ENCODE data around the gene STRA8.

Gene STRA8

DNA sequence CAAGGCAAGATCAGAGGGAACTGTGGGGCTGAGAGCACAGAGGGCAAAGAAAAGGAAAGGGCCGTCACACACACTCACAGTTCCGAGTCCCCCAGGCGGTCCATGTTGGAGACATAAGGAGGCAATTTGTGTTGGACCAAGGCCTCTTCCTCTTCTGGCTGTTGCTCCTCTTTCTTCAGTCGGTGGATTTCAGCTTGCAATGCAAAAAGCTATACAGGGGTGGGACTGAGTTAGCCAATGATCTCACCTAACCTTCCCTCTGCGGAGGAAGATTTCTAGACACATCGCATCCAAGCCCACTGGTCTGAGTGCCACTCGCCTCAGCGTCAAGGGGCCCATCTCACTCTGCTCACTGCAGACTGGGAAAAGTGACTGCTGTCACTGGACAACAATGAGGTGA is 27.8 kb upstream of the STRA8 start:
- Mint-ChIP-seq H3K27me3 (ENCODE audit: low read depth) (no peaks in the 10 kb centered on the region), H3K36me3 (ENCODE audit: low read depth) (peaks cover 47% of the 10 kb centered on the region), H3K4me1 (peaks cover 30% of the 10 kb centered on the region), H3K9me3 (no peaks in the 10 kb centered on the region), H3K27ac (peak overlapping the region; percentile 62 to 88 (median 77)), H3K4me3 (no peak overlapping the region)
- TF ChIP-seq CTCF (IDR thresholded peaks at IDR 0.05; ENCODE audit: unreplicated experiment in 3 of 3) = no peak

- H3K27ac Mint-ChIP-seq = peak overlapping the region; percentile 87 to 98 (median 93)
- peak overlapping the region; percentile 57 to 91 (median 61) for H3K4me3 Mint-ChIP-seq
- peaks cover 3% of the 10 kb centered on the region for H3K27me3 Mint-ChIP-seq (ENCODE audit: low read depth)
- TF ChIP-seq CTCF (IDR thresholded peaks at IDR 0.05; ENCODE audit: unreplicated experiment in 3 of 3) = no peak
- H3K36me3 Mint-ChIP-seq (ENCODE audit: low read depth) = peaks cover 41% of the 10 kb centered on the region
- no peaks in the 10 kb centered on the region for H3K9me3 Mint-ChIP-seq
- H3K4me1 Mint-ChIP-seq = peaks cover 30% of the 10 kb centered on the region
These were observed 26.7 kb upstream of the STRA8 start for GRCh38 chr7:135206941-135207391.

- no peak for TF ChIP-seq CTCF (IDR thresholded peaks at IDR 0.05; ENCODE audit: unreplicated experiment in 3 of 3)
- Mint-ChIP-seq H3K9me3 (no peaks in the 10 kb centered on the region), H3K36me3 (ENCODE audit: low read depth) (peaks cover 37% of the 10 kb centered on the region), H3K4me1 (peaks cover 26% of the 10 kb centered on the region), H3K27ac (peak overlapping the region; percentile 87 to 98 (median 93)), H3K27me3 (ENCODE audit: low read depth) (peaks cover 3% of the 10 kb centered on the region), H3K4me3 (peak overlapping the region; percentile 91 to 100 (median 96))
These were observed 26.1 kb upstream of the STRA8 start for GRCh38 chr7:135207406-135208101.

DNA sequence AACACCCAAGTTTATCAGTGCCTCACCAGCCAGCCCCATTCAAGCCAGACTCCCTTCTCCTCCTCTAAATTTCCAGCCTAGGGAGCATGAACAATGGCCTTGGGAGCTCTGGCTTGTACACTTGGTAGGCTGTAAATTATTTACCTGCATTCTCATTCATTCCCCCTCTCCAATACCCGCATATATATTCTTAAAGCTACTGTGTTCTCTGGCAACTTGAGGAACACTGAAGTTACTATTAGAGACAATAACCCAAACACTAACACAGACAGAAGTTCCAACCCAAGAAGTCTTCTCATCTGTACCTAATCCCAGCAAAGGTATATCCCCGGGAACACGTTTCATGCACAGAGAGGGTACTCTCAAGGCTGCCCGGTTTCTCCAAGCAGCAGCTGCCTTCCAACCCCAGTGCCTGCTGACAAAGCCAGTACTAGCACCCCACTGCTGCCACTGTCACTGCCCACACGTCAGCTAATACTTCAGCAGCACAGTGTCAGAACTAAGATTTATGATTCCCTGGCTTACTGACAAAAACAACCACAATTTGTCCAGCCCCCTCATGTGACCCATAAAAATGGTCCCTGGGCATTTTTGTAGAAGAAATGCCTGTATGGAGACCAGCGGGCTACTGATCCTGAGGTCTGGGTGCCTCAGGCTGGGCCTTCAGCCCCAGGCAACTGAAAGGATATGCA is 25.4 kb upstream of the STRA8 start:
- peaks cover 33% of the 10 kb centered on the region for H3K36me3 Mint-ChIP-seq (ENCODE audit: low read depth)
- no peak for TF ChIP-seq CTCF (IDR thresholded peaks at IDR 0.05; ENCODE audit: unreplicated experiment in 3 of 3)
- no peaks in the 10 kb centered on the region for H3K9me3 Mint-ChIP-seq
- H3K27ac Mint-ChIP-seq = peak overlapping the region; percentile 87 to 98 (median 93)
- peak overlapping the region; percentile 91 to 100 (median 96) for H3K4me3 Mint-ChIP-seq
- peaks cover 3% of the 10 kb centered on the region for H3K27me3 Mint-ChIP-seq (ENCODE audit: low read depth)
- peaks cover 25% of the 10 kb centered on the region for H3K4me1 Mint-ChIP-seq

DNA sequence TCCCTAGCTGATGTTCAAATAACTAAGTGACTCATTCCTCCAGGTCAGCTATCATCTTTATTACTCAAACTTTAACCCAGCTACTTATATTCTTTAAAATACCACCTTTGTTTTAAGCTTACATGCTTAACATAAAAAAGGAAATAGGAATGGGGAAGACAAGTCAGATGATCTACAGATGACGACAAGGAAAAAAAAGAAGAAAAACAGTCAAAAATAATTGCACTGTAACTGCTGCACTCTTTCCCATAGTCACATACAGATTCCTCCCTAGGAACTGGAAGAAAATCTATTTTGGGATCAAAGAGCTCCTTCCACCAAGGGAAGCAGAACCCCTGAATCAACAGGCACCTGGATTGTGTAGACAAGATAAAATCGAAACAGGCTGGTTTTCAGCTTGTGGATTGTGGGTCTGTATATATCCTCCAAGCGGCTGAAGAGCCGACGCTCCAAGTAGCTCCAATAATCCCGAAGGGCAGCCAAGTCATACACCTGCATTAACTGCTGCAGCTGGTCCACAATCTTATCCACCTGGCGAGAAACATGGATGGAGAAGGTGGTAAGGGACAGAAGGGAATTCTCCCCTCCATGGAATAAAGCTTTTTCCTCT is 24.3 kb upstream of the STRA8 start:
- Mint-ChIP-seq H3K4me3 (peak overlapping the region; percentile 91 to 100 (median 96)), H3K4me1 (peaks cover 25% of the 10 kb centered on the region), H3K9me3 (no peaks in the 10 kb centered on the region), H3K36me3 (ENCODE audit: low read depth) (peaks cover 24% of the 10 kb centered on the region), H3K27me3 (ENCODE audit: low read depth) (peaks cover 3% of the 10 kb centered on the region), H3K27ac (peak overlapping the region; percentile 60 to 98 (median 93))
- TF ChIP-seq CTCF (IDR thresholded peaks at IDR 0.05; ENCODE audit: unreplicated experiment in 3 of 3) = no peak

Measured in nephron (organoid).